Measurements from ENCODE around the gene SORT1.
"Not testable (repeated sequence)": the region's sequence is repeated elsewhere in the genome, so short reads cannot be mapped to it uniquely, and the experiment has no call there.

SORT1 gene

DNA sequence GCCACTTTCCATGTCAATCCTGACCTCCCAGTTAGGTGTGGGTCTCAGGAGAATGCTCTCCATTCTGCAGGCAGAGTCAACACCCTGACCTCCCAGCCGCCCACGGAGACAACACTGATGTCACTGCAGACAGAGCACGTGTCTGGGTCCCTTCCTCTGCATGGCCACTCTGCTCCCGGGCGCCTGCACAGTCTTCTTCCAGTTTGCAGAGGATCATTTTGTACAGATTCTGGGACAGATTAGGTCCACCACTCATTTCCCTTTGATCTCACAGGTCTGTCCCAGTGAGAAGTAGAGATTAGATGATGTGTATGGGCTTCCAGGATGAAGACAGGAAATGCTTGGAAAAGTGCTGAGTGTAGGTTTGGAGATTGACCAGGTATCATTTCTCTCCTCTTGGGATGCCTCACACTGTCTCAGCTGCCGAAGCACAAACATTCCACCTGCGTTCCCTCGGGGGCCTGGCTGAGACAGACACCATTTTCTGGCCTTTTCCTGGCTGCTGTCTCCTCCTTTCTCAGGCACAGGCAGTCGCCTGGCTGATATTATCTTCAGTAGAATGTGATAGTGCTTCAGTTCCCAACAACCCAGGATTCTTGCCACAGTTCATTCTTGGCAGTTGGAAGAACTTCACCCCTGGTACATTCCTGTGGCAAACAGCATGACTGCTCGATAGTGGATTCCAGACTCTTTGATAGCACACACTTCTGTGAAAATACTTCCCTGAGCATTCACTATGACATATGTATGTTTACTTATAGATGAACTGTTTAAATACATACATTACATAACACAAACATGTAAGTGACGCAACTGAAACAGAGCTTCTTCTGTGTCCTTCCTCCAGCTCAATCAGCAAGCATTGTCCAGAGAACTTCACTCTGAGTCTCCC lies 98.8 kb downstream of the SORT1 start:
- peak; percentile 89 for DNase-seq (ENCODE audit: low spot score)

DNA sequence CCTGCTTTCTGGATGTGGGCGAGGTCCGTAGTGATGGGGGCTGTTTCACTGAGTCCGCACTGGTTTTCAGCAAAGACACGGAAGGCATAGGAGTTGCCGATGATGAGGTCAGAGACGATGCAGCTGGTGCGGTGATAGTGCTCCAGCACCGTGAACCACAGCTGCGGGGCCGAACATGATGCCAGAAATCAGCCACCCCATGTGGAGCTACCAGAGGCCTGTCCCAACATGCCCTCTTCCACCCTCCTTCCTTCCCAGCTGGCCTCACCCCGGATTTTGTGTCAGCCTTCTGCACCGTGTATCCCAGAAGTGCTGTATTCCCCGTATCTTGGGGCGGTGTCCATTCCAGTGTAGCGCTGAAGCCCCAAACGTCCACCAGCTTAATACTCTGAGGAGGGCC lies 100.9 kb downstream of the SORT1 start:
- no peak for DNase-seq (ENCODE audit: low spot score)

DNA sequence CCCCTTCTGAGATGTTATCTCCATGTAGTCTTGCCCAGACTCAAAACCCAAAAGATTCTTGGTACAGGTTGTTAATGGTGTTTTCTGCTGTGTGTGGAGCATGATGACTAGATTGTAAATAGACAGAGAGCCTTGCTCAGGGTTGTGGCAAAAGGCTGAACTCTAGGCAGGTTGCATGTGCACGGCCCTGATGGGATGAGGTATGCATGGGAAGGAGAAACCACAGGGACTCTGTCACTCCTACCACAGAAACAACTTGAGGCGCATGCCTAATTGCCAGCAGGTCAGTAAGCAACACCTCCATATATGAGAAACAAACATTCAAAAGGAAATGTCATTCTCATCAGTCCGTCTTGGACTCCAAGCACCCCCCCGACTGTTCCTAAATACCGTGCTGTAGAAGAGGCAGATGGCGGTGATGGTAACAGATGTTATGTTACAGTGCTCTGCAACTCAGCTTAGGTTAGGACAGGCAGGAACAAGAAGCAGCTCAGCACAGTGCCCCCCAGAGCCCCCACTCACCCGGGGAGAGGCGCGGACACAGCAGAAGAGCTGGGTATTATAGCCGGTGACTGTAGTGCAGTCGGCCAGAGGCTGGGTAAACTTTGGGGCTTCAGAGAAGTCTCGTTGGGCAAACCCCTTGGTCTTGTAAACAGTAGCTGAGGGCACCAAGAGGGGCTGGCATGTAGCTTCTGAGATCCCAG lies 101.9 kb downstream of the SORT1 start:
- DNase-seq (ENCODE audit: low spot score), result no peak

DNA sequence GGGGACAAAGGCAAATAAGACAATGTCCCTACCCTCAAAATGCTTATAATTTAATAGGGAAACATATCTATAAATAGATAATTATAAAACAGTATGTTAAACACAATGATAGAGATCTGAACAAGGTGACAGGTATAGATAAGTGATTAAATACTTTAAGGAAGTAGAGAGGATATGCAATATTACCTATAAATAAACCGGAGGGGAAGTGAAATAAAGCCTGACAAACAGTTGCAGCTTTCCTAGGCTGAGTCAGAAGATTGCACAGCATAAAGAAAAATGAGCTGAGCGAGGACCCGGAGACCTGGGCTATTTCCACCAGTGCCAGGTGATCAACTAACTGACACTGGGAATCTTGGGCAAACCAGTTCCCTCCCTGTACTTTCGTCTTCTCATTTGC lies 103.2 kb downstream of the SORT1 start:
- DNase-seq (ENCODE audit: low spot score), result no peak

- DNase-seq (ENCODE audit: low spot score), result no peak
Observed at GRCh38 chr1:109293026-109293425, 104.7 kb downstream of the SORT1 start.

GRCh38 chr1:109292364-109292763 lies 105.4 kb downstream of the SORT1 start:
- DNase-seq (ENCODE audit: low spot score), result no peak

- no peak for DNase-seq (ENCODE audit: low spot score)
Observed at GRCh38 chr1:109290998-109291397, 106.7 kb downstream of the SORT1 start.

DNA sequence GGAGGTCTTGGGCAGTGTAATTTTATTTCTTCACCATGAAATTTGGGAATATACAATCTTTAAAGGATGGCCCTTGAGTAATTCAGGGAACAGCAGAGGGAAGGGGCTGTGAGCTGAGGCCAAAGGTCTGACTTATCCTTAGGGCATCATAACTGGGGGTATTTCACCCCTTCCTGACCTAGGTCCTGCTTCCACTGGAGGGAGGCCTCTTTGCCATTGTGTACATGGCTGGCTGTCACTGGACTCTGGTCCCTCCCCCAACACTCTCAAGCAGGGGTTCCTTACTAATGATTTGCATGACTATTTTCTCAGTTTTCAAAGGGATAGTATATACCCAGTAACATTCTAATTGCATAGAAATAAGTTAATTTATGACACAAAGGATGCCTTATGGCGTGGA lies 107.6 kb downstream of the SORT1 start:
- no peak for DNase-seq (ENCODE audit: low spot score)

GRCh38 chr1:109286762-109287161 lies 111.0 kb downstream of the SORT1 start:
- DNase-seq (ENCODE audit: low spot score), result not testable (repeated sequence)

DNA sequence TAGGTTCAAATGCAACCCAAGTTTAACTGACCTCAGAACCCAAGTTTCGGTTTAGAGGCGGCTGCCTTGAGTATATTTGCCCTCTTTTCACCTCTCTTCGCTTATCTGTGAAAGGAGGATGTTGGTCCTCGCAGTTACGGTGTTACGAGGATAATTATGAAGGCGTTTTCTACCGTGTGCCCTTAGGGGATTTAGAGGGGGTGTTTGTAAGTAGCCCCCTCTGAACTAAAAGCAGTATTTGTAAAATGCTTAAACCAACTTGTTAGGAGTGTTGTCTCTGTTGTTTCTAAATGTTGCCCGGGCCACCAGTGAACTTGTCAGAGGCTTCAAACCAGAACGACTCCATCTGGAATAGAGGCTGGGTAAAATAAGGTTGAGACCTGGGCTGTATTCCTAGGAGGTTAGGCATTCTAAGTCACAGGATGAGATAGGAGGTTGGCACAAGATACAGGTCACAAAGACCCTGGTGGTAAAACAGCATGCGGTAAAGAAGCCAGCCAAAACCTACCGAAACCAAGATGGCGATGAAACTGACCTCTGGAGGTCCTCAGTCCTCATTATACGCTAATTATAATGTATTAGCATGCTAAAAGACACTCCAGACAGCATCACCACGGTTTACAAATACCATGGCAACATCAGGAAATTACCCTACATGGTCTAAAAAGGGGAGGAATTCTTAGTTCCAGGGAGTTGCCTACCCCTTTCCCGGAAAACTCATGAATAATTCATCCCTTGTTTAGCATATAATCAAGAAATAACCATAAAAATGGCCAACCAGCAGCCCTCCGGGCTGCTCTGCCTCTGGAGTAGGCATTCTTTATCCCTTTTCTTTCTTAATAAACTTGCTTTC lies 113.7 kb downstream of the SORT1 start:
- DNase-seq (ENCODE audit: low spot score), result no peak

DNA sequence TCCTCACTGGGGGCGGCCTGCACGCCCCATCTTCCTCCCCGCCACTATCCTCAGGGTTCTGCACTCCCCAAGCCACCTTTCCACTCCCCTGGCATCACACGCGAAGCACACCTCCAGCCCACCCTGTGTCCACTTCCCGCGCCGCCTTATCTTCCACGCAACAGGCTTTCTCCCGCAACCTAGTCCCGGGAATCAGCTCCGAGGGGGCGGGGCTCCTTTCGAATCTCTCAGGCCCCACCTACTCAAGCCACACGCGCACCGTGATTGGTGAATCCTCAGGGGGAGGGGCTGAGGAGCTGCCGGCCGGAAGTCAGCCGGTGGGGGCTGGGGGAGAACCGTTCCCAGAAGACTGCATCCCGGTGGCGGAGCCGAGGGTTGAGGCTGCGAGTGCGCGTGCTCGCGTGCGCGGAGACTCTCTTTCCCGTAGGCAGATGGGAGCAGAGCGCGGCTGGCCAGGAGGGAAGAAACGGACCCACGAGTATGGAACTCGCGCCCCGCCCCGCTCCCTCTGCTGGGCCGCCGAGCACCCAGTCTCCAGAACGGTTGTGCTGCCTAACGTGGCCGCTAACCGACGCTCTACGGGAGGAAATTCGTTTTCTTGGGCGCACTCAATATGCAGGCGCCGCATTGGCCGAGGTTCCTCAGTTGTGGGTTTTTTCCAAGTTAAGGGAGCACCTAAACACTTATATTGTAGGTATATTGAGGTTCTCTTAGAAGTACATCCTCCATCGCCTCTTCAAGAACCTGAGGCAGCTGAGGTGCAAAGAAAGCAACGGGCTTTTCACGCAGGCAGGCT lies 114.6 kb downstream of the SORT1 start, which contains the start of gene PSRC1:
TSS of gene PSRC1 (minus strand) at position 194 of the 796 bp plus-strand sequence.
- peak; percentile 99 for DNase-seq (ENCODE audit: low spot score)

GRCh38 chr1:109282497-109282951 lies 115.2 kb downstream of the SORT1 start:
- DNase-seq (ENCODE audit: low spot score), result no peak

GRCh38 chr1:109281680-109282496 lies 115.8 kb downstream of the SORT1 start:
- no peak for DNase-seq (ENCODE audit: low spot score)

DNA sequence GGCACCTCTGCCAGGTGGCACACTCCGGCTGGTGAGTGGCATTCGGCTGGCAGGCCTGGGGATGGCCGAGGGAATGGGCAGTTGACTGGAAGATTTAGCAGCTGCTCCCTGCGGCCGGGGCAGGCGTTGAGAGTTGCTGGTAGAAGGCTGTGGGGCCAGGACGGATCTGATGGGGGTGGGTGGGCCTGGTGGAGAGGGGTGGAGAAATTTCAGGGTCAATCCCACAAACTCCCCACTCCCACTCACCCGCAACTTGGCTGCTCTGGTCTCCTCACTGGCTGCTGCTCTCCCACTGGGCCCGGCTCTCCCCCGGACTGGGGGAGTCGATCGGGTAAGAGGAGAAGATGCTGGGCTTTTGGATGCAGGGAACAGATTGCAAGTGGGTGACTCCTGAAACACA lies 116.9 kb downstream of the SORT1 start:
- DNase-seq (ENCODE audit: low spot score), result no peak

- DNase-seq (ENCODE audit: low spot score), result no peak
Observed at GRCh38 chr1:109279615-109280278, 118.0 kb downstream of the SORT1 start.

DNA sequence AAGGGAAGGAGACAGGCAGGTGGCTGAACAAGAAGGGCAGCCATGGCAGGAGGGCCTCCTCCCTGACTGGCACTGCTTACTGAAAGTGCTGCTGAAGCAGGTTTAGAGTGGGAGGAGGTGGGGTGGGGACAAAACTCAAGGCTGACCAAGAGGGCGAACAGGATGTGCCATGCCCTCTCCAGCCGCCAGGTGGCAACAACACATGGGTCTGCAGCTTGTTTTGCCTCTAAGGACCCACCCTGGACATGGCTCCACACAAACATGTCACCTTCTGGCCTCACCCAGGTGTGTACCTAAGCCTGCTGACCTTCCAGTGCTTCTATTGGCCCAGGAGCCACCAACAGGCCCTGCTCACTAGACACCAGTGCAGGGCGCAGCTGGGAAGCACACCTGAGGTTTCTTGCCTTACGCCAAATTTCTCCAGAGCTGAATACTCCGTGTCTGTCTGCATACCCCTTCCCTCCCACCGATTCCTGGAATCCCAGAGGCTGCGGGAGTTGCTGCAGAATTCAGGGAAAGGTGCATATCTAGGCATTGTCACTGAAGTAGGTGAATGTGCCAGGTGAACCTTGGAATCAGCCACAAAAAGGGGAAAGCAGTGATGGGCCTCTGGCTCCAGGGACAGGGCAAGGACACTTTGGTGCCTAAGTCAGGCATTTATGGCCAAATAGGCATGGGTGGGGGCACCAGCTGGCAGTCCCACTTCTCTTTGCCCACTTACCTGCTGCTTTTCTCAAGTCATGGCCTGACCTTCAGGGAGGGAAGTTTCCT lies 120.1 kb downstream of the SORT1 start:
- DNase-seq (ENCODE audit: low spot score), result peak; percentile 76

- DNase-seq (ENCODE audit: low spot score), result peak; percentile 56
Observed at GRCh38 chr1:109275706-109276345, 121.9 kb downstream of the SORT1 start.
